Measurements from ENCODE around the gene CCDC78.

The CCDC78 gene

GRCh38 chr16:677316-678190 lies 48.7 kb downstream of the CCDC78 start:
- Histone ChIP-seq H3K4me1 (ENCODE audit: control insufficient read depth in 1 of 2, insufficient read depth in 2 of 2, low read length in 2 of 2) (peaks cover 29 to 41% of the 10 kb centered on the region in 2 donors), H3K36me3 (ENCODE audit: control insufficient read depth in 1 of 2, insufficient read depth in 2 of 2, low read length in 2 of 2) (peaks cover 16 to 29% of the 10 kb centered on the region in 2 donors), H3K4me3 (ENCODE audit: low read depth in 1 of 2, low read length in 2 of 2) (peak overlapping the region in 1 of 2 donors; percentile 35), H3K27me3 (ENCODE audit: control insufficient read depth in 1 of 2, insufficient read depth in 2 of 2, low read length in 2 of 2) (no peaks in the 10 kb centered on the region), H3K9me3 (ENCODE audit: control insufficient read depth in 1 of 2, low read length in 2 of 2) (no peaks in the 10 kb centered on the region), H3K9ac (ENCODE audit: low read depth in 1 of 2, low read length in 2 of 2) (no peak overlapping the region), H3K27ac (ENCODE audit: low read depth, low read length) (no peak overlapping the region)

- Histone ChIP-seq H3K9ac (ENCODE audit: low read depth in 1 of 2, low read length in 2 of 2) (peak overlapping the region in 1 of 2 donors; percentile 43), H3K4me1 (ENCODE audit: control insufficient read depth in 1 of 2, insufficient read depth in 2 of 2, low read length in 2 of 2) (peaks cover 27 to 34% of the 10 kb centered on the region in 2 donors), H3K9me3 (ENCODE audit: control insufficient read depth in 1 of 2, low read length in 2 of 2) (no peaks in the 10 kb centered on the region), H3K36me3 (ENCODE audit: control insufficient read depth in 1 of 2, insufficient read depth in 2 of 2, low read length in 2 of 2) (peaks cover 14 to 29% of the 10 kb centered on the region in 2 donors), H3K27ac (ENCODE audit: low read depth, low read length) (no peak overlapping the region), H3K4me3 (ENCODE audit: low read depth in 1 of 2, low read length in 2 of 2) (peak overlapping the region in 1 of 2 donors; percentile 35), H3K27me3 (ENCODE audit: control insufficient read depth in 1 of 2, insufficient read depth in 2 of 2, low read length in 2 of 2) (no peaks in the 10 kb centered on the region)
Observed at GRCh38 chr16:676913-677312, 49.3 kb downstream of the CCDC78 start.

DNA sequence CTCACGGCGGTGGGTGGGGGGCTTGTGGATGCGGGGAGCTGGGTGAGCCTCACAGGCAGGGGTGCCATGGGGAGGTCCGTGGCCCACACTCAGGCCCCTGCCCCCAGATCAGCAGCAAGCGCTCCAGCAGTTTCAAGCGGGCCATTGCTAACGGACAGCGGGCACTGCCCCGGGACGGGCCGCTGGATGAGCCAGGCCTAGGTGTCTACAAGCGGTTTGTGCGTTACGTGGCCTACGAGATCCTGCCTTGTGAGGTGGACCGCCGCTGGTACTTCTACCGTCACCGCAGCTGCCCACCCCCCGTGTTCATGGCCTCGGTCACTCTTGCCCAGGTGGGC lies 49.7 kb downstream of the CCDC78 start:
- H3K4me3 ChIP-seq (ENCODE audit: low read depth in 1 of 2, low read length in 2 of 2): no peak overlapping the region
- H3K27me3 ChIP-seq (ENCODE audit: control insufficient read depth in 1 of 2, insufficient read depth in 2 of 2, low read length in 2 of 2): no peaks in the 10 kb centered on the region
- peaks cover 23 to 30% of the 10 kb centered on the region in 2 donors for H3K4me1 ChIP-seq (ENCODE audit: control insufficient read depth in 1 of 2, insufficient read depth in 2 of 2, low read length in 2 of 2)
- H3K36me3 ChIP-seq (ENCODE audit: control insufficient read depth in 1 of 2, insufficient read depth in 2 of 2, low read length in 2 of 2): peaks cover 11 to 29% of the 10 kb centered on the region in 2 donors
- no peak overlapping the region for H3K27ac ChIP-seq (ENCODE audit: low read depth, low read length)
- no peaks in the 10 kb centered on the region for H3K9me3 ChIP-seq (ENCODE audit: control insufficient read depth in 1 of 2, low read length in 2 of 2)
- H3K9ac ChIP-seq (ENCODE audit: low read depth in 1 of 2, low read length in 2 of 2): peak overlapping the region in 1 of 2 donors; percentile 43

- peak overlapping the region in 1 of 2 donors; percentile 40 for H3K4me3 ChIP-seq (ENCODE audit: low read depth in 1 of 2, low read length in 2 of 2)
- no peaks in the 10 kb centered on the region for H3K9me3 ChIP-seq (ENCODE audit: control insufficient read depth in 1 of 2, low read length in 2 of 2)
- no peaks in the 10 kb centered on the region for H3K27me3 ChIP-seq (ENCODE audit: control insufficient read depth in 1 of 2, insufficient read depth in 2 of 2, low read length in 2 of 2)
- H3K27ac ChIP-seq (ENCODE audit: low read depth, low read length): no peak overlapping the region
- peaks cover 10 to 31% of the 10 kb centered on the region in 2 donors for H3K36me3 ChIP-seq (ENCODE audit: control insufficient read depth in 1 of 2, insufficient read depth in 2 of 2, low read length in 2 of 2)
- peak overlapping the region; percentile 43 to 51 for H3K9ac ChIP-seq (ENCODE audit: low read depth in 1 of 2, low read length in 2 of 2)
- H3K4me1 ChIP-seq (ENCODE audit: control insufficient read depth in 1 of 2, insufficient read depth in 2 of 2, low read length in 2 of 2): peaks cover 18 to 25% of the 10 kb centered on the region in 2 donors
Observed at GRCh38 chr16:675884-676564, 50.2 kb downstream of the CCDC78 start.

DNA sequence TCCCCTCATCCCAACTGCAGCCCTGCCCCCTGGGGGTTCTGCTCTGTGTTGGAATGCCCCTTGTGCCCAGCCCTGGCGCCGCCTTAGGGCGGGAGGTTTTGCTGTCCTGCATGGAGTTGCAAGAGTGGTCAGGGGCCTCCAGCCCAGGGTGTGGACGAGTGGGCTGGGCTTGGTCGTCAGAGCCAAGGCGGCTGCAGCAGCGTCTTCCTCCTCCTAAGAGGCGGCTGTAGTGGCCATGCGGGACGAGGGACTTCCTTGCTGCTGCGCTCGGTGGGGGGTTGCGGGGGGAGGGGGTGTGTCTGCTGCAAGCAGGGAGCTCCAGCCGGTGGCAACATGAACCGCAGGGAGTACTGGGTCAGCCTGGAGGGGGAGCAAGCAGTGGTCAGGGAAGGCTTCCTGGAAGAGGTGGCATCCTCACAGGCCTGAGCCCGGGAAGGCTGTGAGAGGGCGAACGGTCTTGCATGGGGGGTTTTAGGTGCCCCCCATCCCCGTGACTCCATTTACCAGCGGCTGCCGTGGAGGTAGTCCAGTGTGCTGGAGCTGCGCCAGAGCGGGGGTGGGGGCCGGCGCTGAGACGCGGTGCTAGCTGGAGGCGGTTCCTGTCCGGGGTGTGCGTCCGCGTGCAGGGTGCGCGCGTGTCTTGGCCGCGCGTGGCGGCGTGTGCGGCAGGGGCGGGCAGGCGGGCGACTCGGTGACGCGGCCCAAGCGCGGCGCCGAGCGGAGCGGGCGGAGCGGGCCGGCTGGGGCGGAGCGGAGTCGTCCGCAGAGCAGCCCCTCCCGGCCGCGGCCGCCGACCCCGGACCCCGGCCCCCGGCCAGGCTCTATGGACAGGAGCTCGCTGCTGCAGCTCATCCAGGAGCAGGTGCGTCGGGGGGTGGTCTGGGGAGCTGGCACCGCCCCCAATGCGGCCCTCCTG lies 51.0 kb downstream of the CCDC78 start, which contains the start of gene RHBDL1:
Gene RHBDL1, plus strand, starts transcription at position 704 of the 916 bp plus-strand sequence. Its CDS starts 120 bp downstream, at position 824.
- Histone ChIP-seq H3K9me3 (ENCODE audit: control insufficient read depth in 1 of 2, low read length in 2 of 2) (no peaks in the 10 kb centered on the region), H3K27me3 (ENCODE audit: control insufficient read depth in 1 of 2, insufficient read depth in 2 of 2, low read length in 2 of 2) (no peaks in the 10 kb centered on the region), H3K36me3 (ENCODE audit: control insufficient read depth in 1 of 2, insufficient read depth in 2 of 2, low read length in 2 of 2) (peaks cover 17 to 39% of the 10 kb centered on the region in 2 donors), H3K27ac (ENCODE audit: low read depth, low read length) (no peak within 1 kb of the TSS), H3K9ac (ENCODE audit: low read depth in 1 of 2, low read length in 2 of 2) (peak within 1 kb of the TSS; percentile 43 to 51), H3K4me3 (ENCODE audit: low read depth in 1 of 2, low read length in 2 of 2) (peak within 1 kb of the TSS; percentile 40 to 57), H3K4me1 (ENCODE audit: control insufficient read depth in 1 of 2, insufficient read depth in 2 of 2, low read length in 2 of 2) (peaks cover 15 to 22% of the 10 kb centered on the region in 2 donors)

DNA sequence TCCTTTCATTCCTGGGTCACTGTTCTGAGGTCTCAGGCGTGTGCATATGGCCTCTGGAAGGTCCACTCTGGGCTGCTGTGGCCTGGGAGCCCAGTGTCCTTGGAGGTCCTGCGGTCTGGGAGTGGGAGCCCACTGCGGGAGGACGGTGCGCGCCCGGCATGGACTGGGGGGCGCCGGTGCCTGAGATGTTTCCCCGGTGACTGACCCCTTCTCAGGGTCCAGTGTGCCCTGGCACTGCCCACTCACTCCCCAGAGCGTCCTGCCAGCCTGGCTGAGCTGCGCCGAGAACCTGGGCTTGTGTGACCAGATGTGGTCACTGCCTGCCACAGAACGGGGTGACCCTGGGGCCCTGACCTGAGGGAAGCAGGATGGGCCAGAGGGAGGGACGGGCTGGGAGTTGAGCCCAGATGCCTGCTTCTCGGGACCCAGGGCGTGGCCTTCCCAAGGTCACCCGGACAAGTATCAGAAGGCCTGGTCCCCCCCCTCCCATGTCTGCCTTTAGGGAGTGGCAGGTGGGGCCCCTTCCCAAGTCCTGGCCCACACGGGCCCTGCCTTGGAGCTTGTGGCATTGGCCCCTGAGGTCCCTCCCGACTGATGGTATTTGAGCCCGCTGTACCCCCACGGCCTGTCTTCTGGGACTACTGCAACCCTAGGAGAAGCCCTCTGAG lies 51.9 kb downstream of the CCDC78 start:
- H3K9me3 ChIP-seq (ENCODE audit: control insufficient read depth in 1 of 2, low read length in 2 of 2): no peaks in the 10 kb centered on the region
- H3K9ac ChIP-seq (ENCODE audit: low read depth in 1 of 2, low read length in 2 of 2): no peak overlapping the region
- no peak overlapping the region for H3K27ac ChIP-seq (ENCODE audit: low read depth, low read length)
- peaks cover 17 to 22% of the 10 kb centered on the region in 2 donors for H3K4me1 ChIP-seq (ENCODE audit: control insufficient read depth in 1 of 2, insufficient read depth in 2 of 2, low read length in 2 of 2)
- peaks cover 22 to 48% of the 10 kb centered on the region in 2 donors for H3K36me3 ChIP-seq (ENCODE audit: control insufficient read depth in 1 of 2, insufficient read depth in 2 of 2, low read length in 2 of 2)
- H3K27me3 ChIP-seq (ENCODE audit: control insufficient read depth in 1 of 2, insufficient read depth in 2 of 2, low read length in 2 of 2): no peaks in the 10 kb centered on the region
- no peak overlapping the region for H3K4me3 ChIP-seq (ENCODE audit: low read depth in 1 of 2, low read length in 2 of 2)

DNA sequence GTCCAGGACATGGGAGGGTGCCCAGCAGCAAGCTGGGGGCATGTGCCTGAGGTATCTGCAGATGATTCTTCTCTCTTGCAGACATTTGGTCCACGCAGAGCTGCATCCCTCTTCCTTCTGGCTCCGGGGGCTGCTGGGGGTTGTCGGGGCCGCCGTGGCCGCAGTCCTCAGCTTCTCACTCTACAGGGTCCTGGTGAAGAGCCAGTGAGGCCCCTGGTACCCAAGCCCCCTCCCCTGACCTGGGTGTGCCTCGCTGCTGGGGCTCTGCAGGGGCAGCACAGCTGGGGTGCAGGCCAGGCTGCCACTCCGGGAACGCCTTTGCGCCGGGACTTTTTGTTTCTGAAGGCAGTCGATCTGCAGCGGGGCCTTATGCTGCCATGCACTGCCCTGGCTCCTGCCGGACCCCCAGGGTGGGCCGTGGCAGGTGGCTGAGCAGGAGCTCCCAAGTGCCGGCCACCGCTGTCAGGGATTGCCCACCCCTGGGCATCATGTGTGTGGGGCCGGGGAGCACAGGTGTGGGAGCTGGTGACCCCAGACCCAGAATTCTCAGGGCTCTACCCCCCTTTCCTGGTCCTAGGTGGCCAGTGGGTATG lies 52.7 kb downstream of the CCDC78 start:
- Histone ChIP-seq H3K9ac (ENCODE audit: low read depth in 1 of 2, low read length in 2 of 2) (no peak overlapping the region), H3K27ac (ENCODE audit: low read depth, low read length) (no peak overlapping the region), H3K27me3 (ENCODE audit: control insufficient read depth in 1 of 2, insufficient read depth in 2 of 2, low read length in 2 of 2) (no peaks in the 10 kb centered on the region), H3K9me3 (ENCODE audit: control insufficient read depth in 1 of 2, low read length in 2 of 2) (no peaks in the 10 kb centered on the region), H3K4me3 (ENCODE audit: low read depth in 1 of 2, low read length in 2 of 2) (no peak overlapping the region), H3K36me3 (ENCODE audit: control insufficient read depth in 1 of 2, insufficient read depth in 2 of 2, low read length in 2 of 2) (peaks cover 22 to 49% of the 10 kb centered on the region in 2 donors), H3K4me1 (ENCODE audit: control insufficient read depth in 1 of 2, insufficient read depth in 2 of 2, low read length in 2 of 2) (peaks cover 24 to 31% of the 10 kb centered on the region in 2 donors)

DNA sequence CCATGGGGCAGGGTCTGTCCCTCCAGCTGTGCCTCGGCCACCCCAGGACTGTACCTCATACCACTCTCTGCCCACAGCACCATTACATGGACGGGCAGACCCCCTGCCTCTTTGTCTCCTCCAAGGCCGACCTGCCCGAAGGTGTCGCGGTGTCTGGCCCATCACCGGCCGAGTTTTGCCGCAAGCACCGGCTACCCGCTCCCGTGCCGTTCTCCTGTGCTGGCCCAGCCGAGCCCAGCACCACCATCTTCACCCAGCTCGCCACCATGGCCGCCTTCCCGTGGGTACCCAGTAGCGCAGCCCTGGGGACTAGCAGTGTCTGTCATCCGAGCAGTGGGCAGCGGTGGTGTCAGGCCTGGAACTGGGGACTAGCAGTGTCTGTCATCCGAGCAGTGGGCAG lies 53.4 kb downstream of the CCDC78 start:
- Histone ChIP-seq H3K9ac (ENCODE audit: low read depth in 1 of 2, low read length in 2 of 2) (no peak overlapping the region), H3K27me3 (ENCODE audit: control insufficient read depth in 1 of 2, insufficient read depth in 2 of 2, low read length in 2 of 2) (no peaks in the 10 kb centered on the region), H3K36me3 (ENCODE audit: control insufficient read depth in 1 of 2, insufficient read depth in 2 of 2, low read length in 2 of 2) (peaks cover 22 to 49% of the 10 kb centered on the region in 2 donors), H3K27ac (ENCODE audit: low read depth, low read length) (no peak overlapping the region), H3K9me3 (ENCODE audit: control insufficient read depth in 1 of 2, low read length in 2 of 2) (no peaks in the 10 kb centered on the region), H3K4me1 (ENCODE audit: control insufficient read depth in 1 of 2, insufficient read depth in 2 of 2, low read length in 2 of 2) (peaks cover 24 to 31% of the 10 kb centered on the region in 2 donors), H3K4me3 (ENCODE audit: low read depth in 1 of 2, low read length in 2 of 2) (no peak overlapping the region)
